ENCODE results near the gene ABCC2. TPM values are rescaled to one million over a fixed set of nuclear protein-coding genes. Genes with fewer than 3 reads are reported as not detected.

Gene ABCC2
- total RNA-seq, 4 donors from 2014 or later: 1.7 to 23.7 (median 8.4) TPM

- peaks cover 0 to 16% (median 0%) of the 10 kb centered on the region in 3 donors for H3K36me3 ChIP-seq
- no peaks in the 10 kb centered on the region for H3K4me1 ChIP-seq
- TF ChIP-seq CTCF (IDR thresholded peaks at IDR 0.05) (no peak), POLR2A (IDR thresholded peaks at IDR 0.05) (no peak), EP300 (IDR thresholded peaks at IDR 0.05) (no peak)
- no peak overlapping the region for H3K27ac ChIP-seq
- H3K4me3 ChIP-seq: no peak overlapping the region
- H3K27me3 ChIP-seq: no peaks in the 10 kb centered on the region
- no peak for DNase-seq (ENCODE audit: low spot score in 2 of 2)
- peaks cover 0 to 8% (median 0%) of the 10 kb centered on the region in 4 donors for H3K9me3 ChIP-seq
- 74 to 75% methylated on average over 9 of the region's 9 CpGs for WGBS, 2 donors
These were observed 87.2 kb downstream of the ABCC2 start for GRCh38 chr10:99869581-99870122.

GRCh38 chr10:99870123-99870730, 87.8 kb downstream of the ABCC2 start:
- 70 to 80% methylated on average over 8 of the region's 8 CpGs for WGBS, 2 donors
- no peak overlapping the region for H3K4me3 ChIP-seq
- no peak for TF ChIP-seq CTCF (IDR thresholded peaks at IDR 0.05)
- no peak for TF ChIP-seq EP300 (IDR thresholded peaks at IDR 0.05)
- TF ChIP-seq POLR2A (IDR thresholded peaks at IDR 0.05): no peak

GRCh38 chr10:99872367-99873162, 90.1 kb downstream of the ABCC2 start:
- WGBS, 2 donors: 65 to 75% methylated on average over 5 of the region's 5 CpGs
- DNase-seq (ENCODE audit: low spot score in 2 of 2): no peak
- no peak for TF ChIP-seq POLR2A (IDR thresholded peaks at IDR 0.05)
- no peak for TF ChIP-seq EP300 (IDR thresholded peaks at IDR 0.05)
- TF ChIP-seq CTCF (IDR thresholded peaks at IDR 0.05): no peak

More at GRCh38 chr10:99870123-99870730, 87.8 kb downstream of the ABCC2 start:
- Histone ChIP-seq H3K9me3 (peaks cover 0 to 8% (median 0%) of the 10 kb centered on the region in 4 donors), H3K4me1 (no peaks in the 10 kb centered on the region), H3K27me3 (no peaks in the 10 kb centered on the region), H3K36me3 (peaks cover 0 to 21% (median 0%) of the 10 kb centered on the region in 3 donors), H3K27ac (no peak overlapping the region)
- DNase-seq (ENCODE audit: low spot score in 2 of 2): no peak

GRCh38 chr10:99873846-99874245, 91.4 kb downstream of the ABCC2 start:
- TF ChIP-seq CTCF (IDR thresholded peaks at IDR 0.05) (no peak), EP300 (IDR thresholded peaks at IDR 0.05) (no peak), POLR2A (IDR thresholded peaks at IDR 0.05) (no peak)
- no peaks in the 10 kb centered on the region for H3K4me1 ChIP-seq
- H3K9me3 ChIP-seq: no peaks in the 10 kb centered on the region
- peaks cover 0 to 57% (median 14%) of the 10 kb centered on the region in 3 donors for H3K36me3 ChIP-seq
- no peaks in the 10 kb centered on the region for H3K27me3 ChIP-seq
- DNase-seq (ENCODE audit: low spot score in 2 of 2): no peak
- H3K4me3 ChIP-seq: no peak overlapping the region
- H3K27ac ChIP-seq: no peak overlapping the region
- WGBS, 2 donors: 98% methylated on average over 4 to 5 of the region's 5 CpGs

More at GRCh38 chr10:99872367-99873162, 90.1 kb downstream of the ABCC2 start:
- Histone ChIP-seq H3K4me3 (no peak overlapping the region), H3K27ac (no peak overlapping the region), H3K36me3 (peaks cover 0 to 44% (median 8%) of the 10 kb centered on the region in 3 donors), H3K9me3 (peaks cover 0 to 6% (median 0%) of the 10 kb centered on the region in 4 donors), H3K4me1 (no peaks in the 10 kb centered on the region), H3K27me3 (no peaks in the 10 kb centered on the region)
